GM12875 (cell line): ENCODE measurements around the gene ZNF48.
A peak's percentile ranks its signal among the peaks of the same experiment; 100 is the strongest.

ENCODE experiments used
- H3K4me3 ChIP-seq: one replicate; pipeline ENCODE4 v1.5.1; 2011; ENCODE audit warnings: low read depth, low read length, control low read depth
- TF ChIP-seq, protein P1 (sequence below): IDR thresholded peaks from 2 replicates; pipeline ENCODE4 v1.5.1; 2011; ENCODE audit warnings: low read depth, mild to moderate bottlenecking, control low read depth, inconsistent platforms, low read length, moderate library complexity, borderline replicate concordance; ENCODE audit not compliant: insufficient read depth

The ZNF48 gene

DNA sequence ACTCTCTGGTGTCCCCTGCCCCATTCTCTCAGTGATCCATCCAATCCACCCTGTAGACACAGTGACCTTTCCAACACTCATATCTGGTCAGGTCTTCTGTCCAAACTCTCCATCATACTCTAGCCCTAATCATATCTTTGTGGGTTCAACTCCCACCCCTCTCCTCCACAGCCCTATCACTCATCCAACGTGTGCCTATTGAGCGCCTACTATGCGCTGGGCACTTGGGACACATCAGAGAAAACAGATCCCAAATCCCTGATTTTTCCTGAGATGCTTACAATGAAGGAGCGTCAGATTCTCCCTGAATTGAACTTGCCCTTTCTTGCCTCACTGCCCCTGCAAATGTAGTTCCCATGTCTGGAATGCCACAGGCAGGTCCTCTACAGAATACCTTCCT is 32.8 kb downstream of the ZNF48 start:
- no peak overlapping the region for H3K4me3 ChIP-seq
- TF ChIP-seq, protein P1, sequence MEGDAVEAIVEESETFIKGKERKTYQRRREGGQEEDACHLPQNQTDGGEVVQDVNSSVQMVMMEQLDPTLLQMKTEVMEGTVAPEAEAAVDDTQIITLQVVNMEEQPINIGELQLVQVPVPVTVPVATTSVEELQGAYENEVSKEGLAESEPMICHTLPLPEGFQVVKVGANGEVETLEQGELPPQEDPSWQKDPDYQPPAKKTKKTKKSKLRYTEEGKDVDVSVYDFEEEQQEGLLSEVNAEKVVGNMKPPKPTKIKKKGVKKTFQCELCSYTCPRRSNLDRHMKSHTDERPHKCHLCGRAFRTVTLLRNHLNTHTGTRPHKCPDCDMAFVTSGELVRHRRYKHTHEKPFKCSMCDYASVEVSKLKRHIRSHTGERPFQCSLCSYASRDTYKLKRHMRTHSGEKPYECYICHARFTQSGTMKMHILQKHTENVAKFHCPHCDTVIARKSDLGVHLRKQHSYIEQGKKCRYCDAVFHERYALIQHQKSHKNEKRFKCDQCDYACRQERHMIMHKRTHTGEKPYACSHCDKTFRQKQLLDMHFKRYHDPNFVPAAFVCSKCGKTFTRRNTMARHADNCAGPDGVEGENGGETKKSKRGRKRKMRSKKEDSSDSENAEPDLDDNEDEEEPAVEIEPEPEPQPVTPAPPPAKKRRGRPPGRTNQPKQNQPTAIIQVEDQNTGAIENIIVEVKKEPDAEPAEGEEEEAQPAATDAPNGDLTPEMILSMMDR: no peak

DNA sequence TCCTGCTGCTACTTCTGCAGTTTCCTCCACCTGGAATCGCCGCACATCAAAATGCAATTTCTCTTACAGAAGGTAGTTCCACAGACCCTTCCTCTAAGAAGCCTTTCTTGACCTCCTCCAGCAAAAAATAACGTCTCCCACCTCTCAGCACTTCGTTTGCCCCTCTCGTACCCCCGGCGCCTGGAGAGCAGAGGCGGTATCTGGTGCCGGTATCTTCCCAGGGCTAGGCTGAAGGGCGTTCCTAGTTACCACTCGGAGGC is 34.1 kb downstream of the ZNF48 start:
- TF ChIP-seq, protein P1: no peak
- H3K4me3 ChIP-seq: peak overlapping the region; percentile 74

DNA sequence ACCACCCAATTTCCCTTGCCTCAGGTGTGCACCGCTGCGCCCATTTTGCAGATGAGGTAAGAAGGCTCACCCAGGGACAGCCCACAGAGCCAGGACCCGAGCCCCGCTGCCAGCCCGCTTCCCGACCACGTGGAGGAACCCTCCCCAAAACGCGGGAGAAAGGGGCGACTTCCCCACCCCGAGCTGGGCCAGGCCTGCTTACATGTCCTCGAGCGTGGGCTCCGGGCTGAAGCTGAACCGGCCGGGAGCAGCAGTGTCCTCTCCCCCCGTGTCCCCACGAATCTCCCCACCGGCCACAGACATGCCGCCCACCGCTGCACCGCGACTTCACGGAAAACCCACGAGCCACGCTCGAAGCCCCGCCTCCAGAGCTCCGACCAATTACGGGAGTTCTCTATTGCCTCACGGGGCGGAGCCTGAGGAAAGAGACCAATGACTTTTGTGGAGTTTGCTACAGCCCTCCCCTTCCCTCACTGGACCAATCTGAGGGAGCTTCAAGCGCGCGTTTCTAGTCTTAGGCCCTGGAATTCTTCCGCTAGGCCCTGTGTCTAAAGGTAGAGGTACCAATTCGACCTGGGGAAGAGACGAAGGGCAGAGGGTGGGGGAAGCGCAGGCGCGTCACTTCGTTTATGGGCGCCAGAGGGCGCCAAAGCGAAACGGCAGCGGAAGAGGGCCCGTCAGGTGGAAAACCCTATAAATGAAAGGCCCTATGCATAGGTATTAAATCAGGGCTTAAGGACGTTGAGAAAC is 34.6 kb downstream of the ZNF48 start, which contains the start of gene DCTPP1:
Gene DCTPP1, minus strand, starts transcription at position 353 of the 750 bp plus-strand sequence. Its CDS starts 50 bp downstream, at position 303.
- TF ChIP-seq, protein P1: peak; percentile 81
- H3K4me3 ChIP-seq: peak within 1 kb of the TSS; percentile 74

DNA sequence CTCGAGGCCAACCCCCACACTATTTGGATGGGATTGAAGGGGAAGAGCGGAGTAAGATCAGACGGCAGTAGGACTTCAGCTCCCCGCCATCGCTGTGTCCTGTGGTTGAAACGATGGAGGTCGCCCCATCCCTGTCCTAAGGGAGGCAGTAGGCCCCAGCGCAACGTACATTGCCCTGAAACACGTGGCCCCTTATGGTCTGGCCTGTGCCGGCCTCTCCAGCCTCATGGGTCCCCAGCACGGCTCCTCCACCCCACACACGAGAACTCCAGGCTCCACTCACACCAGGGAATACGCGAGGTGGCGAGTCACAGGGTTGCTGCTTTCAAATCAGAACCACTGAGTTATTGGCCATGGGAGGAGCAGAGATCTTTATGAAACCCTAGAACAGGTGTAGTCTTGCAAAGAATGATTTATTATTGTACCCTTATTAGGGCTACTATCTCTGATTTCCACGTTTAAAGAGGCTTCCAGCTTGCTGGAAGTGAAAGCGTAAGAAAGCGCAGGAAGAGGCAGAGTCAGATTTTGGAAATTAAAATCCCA is 35.3 kb downstream of the ZNF48 start:
- TF ChIP-seq, protein P1: no peak
- H3K4me3 ChIP-seq: no peak overlapping the region

DNA sequence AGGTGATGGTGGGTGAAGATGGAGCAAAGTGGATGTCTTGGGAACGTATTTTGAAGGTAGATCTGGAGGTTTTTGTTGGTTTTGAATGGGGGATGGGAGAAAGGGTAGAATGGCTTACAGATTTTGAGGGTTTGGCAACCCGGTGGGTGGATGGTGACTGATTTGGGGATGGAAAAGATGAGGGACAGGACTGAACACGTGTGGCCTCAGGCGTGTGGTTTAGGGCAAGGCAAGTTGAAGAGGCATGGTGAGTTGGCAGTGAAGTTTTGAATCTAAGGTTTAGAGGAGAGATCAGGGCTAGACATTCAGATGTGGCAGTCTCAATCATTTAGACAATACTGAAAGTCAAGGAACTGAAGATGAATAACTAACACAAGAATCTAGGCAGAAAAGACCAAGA is 39.6 kb downstream of the ZNF48 start:
- TF ChIP-seq, protein P1: no peak
- no peak overlapping the region for H3K4me3 ChIP-seq

DNA sequence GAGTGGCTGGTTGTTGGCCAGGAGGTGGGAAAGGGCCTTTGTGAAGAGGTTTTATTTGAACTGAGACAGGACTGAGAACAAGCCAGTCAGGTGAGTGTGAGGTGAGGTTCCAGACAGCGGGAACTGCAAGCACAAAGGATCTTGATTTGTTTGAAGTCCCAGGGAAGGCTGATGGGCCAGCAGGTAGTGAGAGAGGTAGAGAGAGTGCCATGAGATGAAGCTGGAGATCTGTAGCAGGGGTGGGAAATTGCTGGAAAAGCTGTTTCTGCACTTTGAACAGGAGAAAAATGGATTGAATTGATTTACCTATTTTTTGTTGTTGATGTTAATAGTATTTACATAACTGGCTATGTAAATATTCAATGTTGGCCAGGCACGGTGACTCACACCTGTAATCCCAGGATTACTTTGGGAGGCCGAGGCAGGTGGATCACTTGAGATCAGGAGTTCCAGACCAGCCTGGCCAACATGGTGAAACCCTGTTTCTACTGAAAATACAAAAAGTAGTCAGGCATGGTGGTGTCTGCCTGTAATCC is 42.4 kb downstream of the ZNF48 start:
- no peak overlapping the region for H3K4me3 ChIP-seq
- TF ChIP-seq, protein P1: no peak

DNA sequence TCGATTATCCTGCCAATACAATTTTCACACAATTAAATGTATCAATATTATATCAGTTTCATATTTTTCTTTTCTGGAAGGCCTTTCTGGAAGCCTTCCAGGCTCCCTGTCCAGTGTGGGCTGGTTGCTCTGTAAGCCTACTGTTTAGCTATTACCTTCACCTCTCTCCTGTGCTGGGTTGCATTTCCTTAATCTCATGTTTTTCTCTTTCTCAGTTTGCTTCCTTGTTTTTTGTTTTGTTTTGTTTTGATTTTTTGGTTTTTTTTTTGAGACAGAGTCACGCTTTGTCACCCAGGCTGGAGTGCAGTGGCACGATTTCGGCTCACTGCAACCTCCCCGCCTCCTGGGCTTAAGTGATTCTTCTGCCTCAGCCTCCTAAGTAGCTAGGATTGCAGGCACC is 43.6 kb downstream of the ZNF48 start:
- TF ChIP-seq, protein P1: no peak
- no peak overlapping the region for H3K4me3 ChIP-seq
